Fibroblast of pulmonary artery (primary cell): ENCODE data around the gene FLNA.

Experiments
- DNase-seq: peaks from one replicate; pipeline ENCODE4 v3.0.0-alpha.2; 2010; ENCODE audit warnings: low read depth
- H3K4me3 ChIP-seq: replicated peaks from 2 replicates; pipeline ENCODE4 v1.5.1; 2011; ENCODE audit warnings: low read depth, mild to moderate bottlenecking, control low read depth, low read length, moderate library complexity
- CTCF ChIP-seq: IDR thresholded peaks from 2 replicates; pipeline ENCODE4 v1.5.1; 2011; ENCODE audit warnings: mild to moderate bottlenecking, control low read depth, low read length, inconsistent platforms; ENCODE audit errors: missing control alignments

FLNA gene

GRCh38 chrX:154371789-154372300 is 2.6 kb downstream of the FLNA start:
- peak overlapping the region; percentile 52 for H3K4me3 ChIP-seq
- no peak for DNase-seq
- no peak for TF ChIP-seq CTCF

GRCh38 chrX:154371017-154371788 is 3.2 kb downstream of the FLNA start:
- peak; percentile 93 for DNase-seq
- TF ChIP-seq CTCF = no peak
- H3K4me3 ChIP-seq = peak overlapping the region; percentile 79

- H3K4me3 ChIP-seq = peak overlapping the region; percentile 79
- TF ChIP-seq CTCF = no peak
- peak; percentile 35 for DNase-seq
These were observed 4.0 kb downstream of the FLNA start for GRCh38 chrX:154370300-154371016.

- H3K4me3 ChIP-seq = peak overlapping the region; percentile 79
- DNase-seq = peak; percentile 96
- TF ChIP-seq CTCF = no peak
These were observed 4.8 kb downstream of the FLNA start for GRCh38 chrX:154369449-154370299.

- no peak for TF ChIP-seq CTCF
- peak overlapping the region; percentile 79 for H3K4me3 ChIP-seq
- peak; percentile 93 for DNase-seq
These were observed 5.6 kb downstream of the FLNA start for GRCh38 chrX:154368630-154369448.
